CD4-positive, alpha-beta T cell treated with Interleukin-4 for 1 hour (primary cell): ENCODE results near the gene OGDH.
"Not testable (repeated sequence)": the region's sequence is repeated elsewhere in the genome, so short reads cannot be mapped to it uniquely, and the experiment has no call there.

ENCODE experiments used
- DNase-seq, 2 donors: peaks; one replicate each; pipeline ENCODE4 v3.0.0-alpha.2; 2020 to 2022

Gene OGDH

DNA sequence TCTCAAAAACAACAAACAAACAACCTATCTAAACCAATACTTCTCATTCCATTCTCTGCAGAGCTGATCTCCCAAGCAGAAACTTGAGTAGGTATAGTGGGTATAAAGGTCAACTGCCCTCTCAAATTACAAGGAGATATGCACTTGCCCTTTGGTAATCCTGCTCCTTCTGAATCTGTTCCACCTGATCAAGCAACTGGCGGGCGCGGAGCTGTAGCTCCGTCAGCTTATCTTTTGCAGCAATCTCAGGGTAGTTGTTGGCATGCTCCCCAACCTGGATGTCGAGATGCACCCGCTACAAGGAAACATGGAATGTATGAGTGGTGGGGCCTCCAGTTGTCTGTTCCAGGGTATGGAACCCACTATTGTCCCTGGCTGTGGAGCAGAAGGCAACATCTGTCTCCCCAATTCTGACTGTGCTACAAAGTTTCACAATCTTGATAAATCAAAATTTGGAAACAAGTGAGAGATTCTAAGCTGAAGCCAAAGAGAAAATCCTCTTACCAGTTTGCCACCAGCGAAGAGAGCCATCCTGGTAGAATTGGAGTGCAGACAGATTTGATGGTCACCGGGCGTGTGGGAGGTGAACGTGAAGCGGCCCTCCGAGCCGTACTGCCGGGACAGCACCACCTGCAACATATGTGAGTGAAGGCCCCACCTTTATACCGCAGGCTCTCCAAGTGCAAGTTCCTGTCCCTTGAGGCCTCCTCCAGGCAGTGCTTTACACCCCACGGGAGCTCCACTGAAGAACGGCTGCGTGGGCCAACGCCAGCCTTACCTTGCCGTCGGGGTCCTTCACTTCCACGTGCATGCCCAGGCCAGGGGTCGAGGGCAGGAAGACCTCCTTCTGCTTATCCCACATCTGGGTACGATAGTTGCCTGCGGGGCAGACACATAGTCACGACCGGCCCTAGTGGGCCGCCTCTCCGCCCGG, 25.2 kb upstream of the OGDH start:
- DNase-seq, result peak; percentile 51 to 63

GRCh38 chr7:44581879-44582603, 24.4 kb upstream of the OGDH start, which contains the start of gene TMED4:
TSS of gene TMED4 (minus strand) at chr7:44582231. CDS start at chr7:44582206, 25 bp downstream.
- peak; percentile 100 for DNase-seq

DNA sequence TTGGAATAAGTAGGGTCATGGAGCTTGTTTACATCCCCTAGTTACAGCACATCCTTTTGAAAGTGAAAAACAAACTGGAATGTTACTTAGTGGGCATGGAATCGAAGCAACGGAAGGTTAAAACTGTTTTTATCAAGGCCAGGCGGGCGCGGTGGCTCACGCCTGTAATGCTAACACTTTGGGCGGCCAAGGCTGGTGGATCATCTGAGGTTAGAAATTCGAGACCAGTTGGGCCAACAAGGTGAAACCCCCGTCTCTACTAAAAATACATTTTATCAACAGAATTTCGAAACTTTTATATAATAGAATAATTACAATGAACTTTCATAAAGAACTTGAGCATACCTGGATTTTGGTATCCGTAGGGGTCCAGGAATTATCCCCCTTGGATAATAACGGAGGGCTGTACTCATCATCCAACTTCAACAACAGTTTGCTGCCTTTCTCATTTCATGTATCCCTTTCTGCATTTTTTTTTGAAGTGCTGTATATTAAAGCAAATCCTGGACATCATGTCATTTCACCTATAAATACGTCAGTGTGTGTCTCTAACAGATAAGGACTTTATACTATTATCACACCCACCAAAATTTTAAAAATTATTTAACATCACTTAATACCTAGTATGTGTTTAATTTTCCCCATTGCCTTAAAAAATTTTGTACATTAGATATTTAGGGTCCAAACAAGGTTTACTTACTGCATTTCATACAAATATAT, 23.1 kb upstream of the OGDH start:
- DNase-seq, result no peak

DNA sequence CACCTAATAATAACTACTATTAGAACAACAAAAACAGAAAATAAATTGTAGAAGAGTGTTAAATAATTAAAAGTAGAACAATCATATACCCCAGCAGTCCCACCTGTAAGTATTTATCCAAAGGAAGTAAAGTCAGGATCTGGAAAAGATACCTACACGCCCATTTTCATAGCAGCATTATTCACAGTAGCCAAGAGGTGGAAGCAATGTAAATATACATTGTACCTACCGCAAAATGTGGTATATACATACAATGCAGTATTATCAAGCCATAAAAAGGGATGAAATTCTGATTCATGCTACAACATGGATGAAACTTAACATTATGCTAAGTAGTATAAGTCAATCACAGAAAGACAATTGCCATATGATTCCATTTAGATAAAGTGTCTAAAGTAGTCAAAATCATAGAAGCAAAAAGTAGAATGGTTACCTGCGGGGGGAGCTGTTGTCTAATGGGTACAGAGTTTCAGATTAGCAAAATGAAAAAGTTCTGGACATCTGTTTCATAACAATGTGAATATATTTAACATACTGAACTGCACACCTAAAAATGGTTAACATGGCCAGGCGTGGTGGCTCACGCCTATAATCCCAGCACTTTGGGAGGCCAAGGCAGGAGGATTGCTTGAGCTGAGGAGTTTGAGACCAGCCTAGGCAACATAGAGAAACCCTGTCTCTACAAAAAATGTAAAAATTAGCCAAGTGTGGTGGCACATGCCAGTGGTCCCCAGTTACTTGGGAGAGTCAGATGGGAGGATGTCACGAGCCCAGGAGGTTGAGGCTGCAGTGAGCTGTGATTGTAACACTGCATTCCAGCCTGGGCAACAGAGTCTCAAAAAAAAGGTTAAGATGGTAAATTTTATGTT, 18.4 kb upstream of the OGDH start:
- peak; percentile 63 to 83 for DNase-seq

GRCh38 chr7:44590910-44591309, 15.5 kb upstream of the OGDH start:
- DNase-seq, result no peak

GRCh38 chr7:44595934-44596635, 10.3 kb upstream of the OGDH start:
- no peak for DNase-seq

DNA sequence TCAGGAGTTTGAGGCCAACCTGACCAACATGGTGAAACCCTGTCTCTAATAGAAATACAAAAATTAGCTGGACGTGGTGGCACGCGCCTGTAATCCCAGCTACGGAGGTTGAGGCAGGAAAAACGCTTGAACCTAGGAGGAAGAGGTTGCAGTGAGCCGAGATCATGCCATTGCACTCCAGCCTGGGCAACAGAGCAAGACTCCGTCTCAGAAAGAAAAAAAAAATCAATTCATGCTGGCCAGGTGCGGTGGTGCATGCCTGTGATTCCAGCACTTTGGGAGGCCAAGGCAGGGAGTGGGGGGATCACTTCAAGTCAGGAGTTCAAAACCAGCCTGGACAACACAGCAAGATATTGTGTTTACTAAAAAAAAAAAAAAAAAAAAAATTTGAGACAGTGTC, 9.2 kb upstream of the OGDH start:
- DNase-seq, result not testable (repeated sequence)

DNA sequence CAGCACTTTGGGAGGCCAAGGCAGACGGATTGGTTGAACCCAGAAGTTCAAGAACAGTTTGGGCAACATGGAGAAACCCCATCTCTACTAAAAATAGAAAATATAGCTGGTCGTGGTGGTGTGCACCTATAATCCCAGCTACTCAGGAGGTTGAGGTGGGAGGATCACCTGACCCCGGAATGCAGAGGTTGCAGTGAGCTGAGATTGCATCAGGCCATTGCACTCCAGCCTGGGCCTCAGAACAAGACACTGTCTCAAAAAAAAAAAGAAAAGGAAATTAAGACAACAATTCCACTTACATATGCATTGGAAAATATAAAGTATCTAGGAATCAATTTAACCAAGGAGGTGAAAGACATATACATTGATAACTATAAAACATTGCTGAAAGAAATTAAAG, 7.2 kb upstream of the OGDH start:
- DNase-seq, result no peak

- DNase-seq, result no peak
Observed at GRCh38 chr7:44602576-44602910, 3.9 kb upstream of the OGDH start.

DNA sequence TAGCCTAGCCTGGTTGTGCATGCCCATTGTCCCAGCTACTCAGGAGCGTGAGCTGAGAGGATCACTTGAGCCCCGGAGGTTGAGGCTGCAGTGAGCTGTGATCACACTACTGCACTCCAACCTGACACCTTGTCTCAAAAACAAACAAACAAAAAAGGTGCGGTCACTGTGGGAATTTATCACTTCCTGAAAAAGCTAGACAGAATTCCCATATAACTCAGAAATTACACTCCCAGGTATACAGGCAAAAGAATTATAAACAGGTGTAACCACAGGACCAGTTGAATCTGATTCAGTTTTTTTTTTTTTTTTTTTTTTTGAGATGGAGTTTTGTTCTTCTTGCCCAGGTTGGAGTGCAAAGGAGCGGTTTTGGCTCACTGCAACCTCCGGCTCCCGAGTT, 3.2 kb upstream of the OGDH start:
- no peak for DNase-seq

GRCh38 chr7:44604941-44605340, 1.5 kb upstream of the OGDH start:
- DNase-seq, result no peak

DNA sequence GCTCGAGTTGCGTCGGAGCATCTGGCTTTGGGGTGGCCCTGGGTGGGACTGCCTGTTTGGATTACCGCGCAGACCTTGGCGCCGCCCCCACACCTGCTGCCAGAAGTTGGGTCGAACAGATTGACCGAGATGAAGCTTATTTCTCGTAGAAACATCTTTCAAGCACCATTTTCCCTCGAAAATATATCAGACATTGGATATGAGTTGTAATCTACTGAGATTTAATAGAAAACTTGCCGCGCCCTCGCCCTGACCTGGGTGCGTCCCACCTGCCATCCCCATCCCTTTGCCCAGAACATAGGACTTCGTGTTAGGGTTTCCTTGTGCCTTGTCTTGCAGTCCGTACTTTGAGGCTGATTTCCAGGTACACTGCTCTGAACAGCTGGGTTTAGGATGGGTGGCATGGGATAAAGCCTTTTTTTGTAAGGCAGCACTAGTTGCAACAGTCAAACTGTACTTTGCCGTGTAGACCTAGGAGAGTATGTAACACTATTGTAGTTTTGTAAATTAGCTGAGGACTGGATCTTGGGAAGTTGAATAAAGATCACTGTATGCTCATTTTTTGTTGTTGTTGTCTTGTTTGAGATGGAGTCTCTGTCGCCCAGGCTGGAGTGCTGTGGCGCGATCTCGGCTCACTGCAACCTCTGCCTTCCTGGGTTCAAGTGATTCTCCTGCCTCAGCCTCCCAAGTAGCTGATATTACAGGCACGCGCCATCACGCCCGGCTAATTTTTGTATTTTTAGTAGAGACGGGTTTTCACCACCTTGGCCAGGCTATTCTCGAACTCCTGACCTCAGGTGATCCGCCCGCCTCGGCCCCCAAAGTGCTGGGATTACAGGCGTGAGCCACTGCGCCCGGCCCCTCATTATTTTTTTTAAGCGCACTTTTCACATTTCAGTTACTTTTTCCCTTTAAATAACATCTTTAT, 978 bp downstream of the OGDH start:
- no peak for DNase-seq

GRCh38 chr7:44608916-44609648, 2.7 kb downstream of the OGDH start:
- peak; percentile 40 to 51 for DNase-seq

GRCh38 chr7:44609829-44610228, 3.4 kb downstream of the OGDH start:
- DNase-seq, result no peak

DNA sequence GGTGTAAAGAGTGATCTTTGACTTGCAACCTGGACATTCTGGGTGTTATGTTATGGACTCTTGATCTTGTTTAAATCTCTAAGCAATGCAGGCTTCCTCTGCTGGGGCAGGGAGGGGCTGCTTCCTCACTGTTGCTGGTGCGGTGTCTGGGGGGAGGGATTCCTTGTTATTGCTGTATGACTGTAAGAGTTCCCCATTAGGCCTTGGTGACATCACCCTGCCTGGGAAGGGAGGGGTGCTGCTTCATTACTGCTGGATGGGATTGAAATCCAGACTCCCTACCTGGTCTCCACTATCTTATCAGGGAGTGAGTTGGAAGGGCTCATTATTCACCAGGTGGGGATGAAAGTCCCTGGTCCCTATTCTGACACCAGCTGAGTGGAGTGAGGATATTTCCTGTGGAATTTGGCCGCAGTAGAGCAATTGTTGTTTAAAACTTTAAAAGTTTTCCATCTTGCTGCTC, 8.8 kb downstream of the OGDH start:
- peak; percentile 71 to 79 for DNase-seq

GRCh38 chr7:44615793-44616192, 9.4 kb downstream of the OGDH start:
- no peak for DNase-seq

DNA sequence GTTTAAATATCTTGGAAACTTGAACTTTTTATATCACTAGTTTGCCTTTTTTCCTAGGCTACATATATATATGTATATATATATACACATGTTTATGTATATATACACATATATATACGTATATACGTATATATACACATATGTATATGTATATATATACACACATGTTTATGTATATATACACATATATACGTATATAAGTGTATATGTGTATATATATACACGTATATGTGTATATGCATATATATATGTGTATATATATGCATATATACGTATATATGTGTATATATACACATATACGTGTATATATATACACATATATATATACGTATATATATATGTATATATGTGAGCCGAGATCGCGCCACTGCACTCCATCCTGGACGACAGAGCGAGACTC, 10.1 kb downstream of the OGDH start:
- DNase-seq, result no peak

DNA sequence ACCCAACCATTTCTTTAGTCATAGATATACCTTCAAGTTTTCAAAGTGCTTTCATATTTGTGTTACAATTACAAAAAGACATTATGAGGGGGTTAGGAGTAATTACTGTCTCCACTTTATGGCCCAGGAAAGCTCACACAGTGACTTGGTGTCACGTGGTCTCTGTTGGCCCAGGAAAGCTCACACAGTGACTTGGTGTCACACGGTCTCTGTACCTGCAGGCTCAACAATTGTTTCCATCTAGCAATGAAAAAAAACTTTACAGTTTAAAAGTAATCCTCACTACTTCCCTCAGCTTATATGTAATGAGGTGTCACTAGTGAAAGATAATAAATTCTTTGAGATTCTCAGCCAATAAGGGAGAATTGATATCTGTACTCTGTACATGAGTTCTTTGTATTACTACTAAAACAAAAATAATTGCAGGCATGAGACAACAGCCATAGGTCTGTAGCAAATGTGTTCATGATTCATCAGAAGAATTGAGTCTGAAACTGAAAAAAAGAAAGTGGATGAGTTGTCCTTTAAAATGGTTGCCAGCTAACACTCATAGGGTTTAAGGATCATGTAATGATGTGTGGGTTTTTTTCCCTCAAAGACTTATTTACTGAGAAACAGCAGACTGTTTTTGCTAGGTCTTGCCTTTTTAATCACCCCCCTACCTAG, 10.9 kb downstream of the OGDH start:
- peak in 1 of 2 donors; percentile 38 for DNase-seq

GRCh38 chr7:44618045-44618444, 11.6 kb downstream of the OGDH start:
- DNase-seq, result no peak
